ENCODE measurements around the gene PTPA. TPM values are rescaled to one million over a fixed set of nuclear protein-coding genes. Genes with fewer than 3 reads are reported as not detected.
A peak's percentile ranks its signal among the peaks of the same experiment; 100 is the strongest.

PTPA gene
- total and polyA plus RNA-seq, 9 of the 15 experiments (the other 6 are each of a cell fraction or from before 2014, with no cell fraction given): 1.7 to 121 (median 72.6) TPM

DNA sequence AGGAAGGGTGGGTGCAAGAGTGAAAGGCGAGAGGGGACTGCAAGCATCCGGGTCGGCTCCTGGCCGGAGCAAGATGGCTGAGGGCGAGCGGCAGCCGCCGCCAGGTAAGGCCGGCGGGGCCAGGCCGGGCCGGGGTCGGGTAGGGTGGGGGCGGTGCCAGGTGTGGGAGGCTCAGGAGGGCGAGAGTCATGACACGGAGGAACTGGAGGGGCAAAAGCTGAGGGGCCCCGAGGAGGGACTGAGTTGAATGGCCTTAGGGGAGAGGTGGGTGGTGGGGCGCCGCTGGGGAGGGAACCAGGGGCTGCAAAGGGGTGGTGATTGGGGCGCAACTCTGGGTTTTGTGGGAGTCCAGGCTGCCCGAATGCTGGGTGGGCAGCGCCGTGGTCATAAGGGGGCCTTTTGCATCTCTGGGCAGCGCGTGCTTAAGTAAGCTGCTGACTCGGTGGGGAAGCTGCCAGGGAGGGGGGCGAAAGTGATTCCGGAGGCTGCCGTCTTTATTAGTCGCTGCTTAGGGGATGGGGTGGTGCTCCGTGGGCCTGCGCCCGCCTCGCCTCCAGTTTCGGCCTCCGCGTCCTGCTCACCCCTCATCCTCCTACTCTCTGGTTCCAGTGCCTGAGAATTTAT lies 425 bp downstream of the PTPA start (continued):
- TF ChIP-seq CBX3 (IDR thresholded peaks at IDR 0.05; ENCODE audit: borderline replicate concordance in 1 of 2, low read length in 2 of 2) (no peak), BRD4 (IDR thresholded peaks at IDR 0.05) (no peak), MTA1 (IDR thresholded peaks at IDR 0.05; ENCODE audit: borderline replicate concordance) (no peak), IRF2 (CRISPR knock-in tag; IDR thresholded peaks at IDR 0.05) (no peak), JUN (IDR thresholded peaks at IDR 0.05; ENCODE audit: borderline replicate concordance, low read depth, low read length) (no peak), JUN (CRISPR knock-in tag; IDR thresholded peaks at IDR 0.05; ENCODE audit: borderline replicate concordance) (0 out of 2 replicates have a peak, but pooled peaks have one; percentile 40), ETV5 (CRISPR knock-in tag; IDR thresholded peaks at IDR 0.05; ENCODE audit: low read depth) (no peak), MNT (conservative IDR thresholded peaks at IDR 0.05) (peak in 1 of 2 experiments; percentile 8; a peak in 1 of 4 replicates), CXXC5 (CRISPR knock-in tag; IDR thresholded peaks at IDR 0.05) (no peak), ZNF165 (CRISPR knock-in tag; IDR thresholded peaks at IDR 0.05; ENCODE audit: borderline replicate concordance) (no peak), PCBP1 (IDR thresholded peaks at IDR 0.05; ENCODE audit: low read depth, low read length, poor library complexity, severe bottlenecking) (peak; percentile 28), OTX1 (CRISPR knock-in tag; IDR thresholded peaks at IDR 0.05) (no peak), SREBF2 (CRISPR knock-in tag; IDR thresholded peaks at IDR 0.05) (0 out of 2 replicates have a peak, but pooled peaks have one; percentile 36), DMBX1 (CRISPR knock-in tag; IDR thresholded peaks at IDR 0.05; ENCODE audit: borderline replicate concordance) (no peak), ELF1 (tag; IDR thresholded peaks at IDR 0.05) (no peak), TBP (optimal IDR thresholded peaks at IDR 0.05; ENCODE audit: low read depth, low read length) (peak; percentile 70), TEAD4 (IDR thresholded peaks at IDR 0.05; ENCODE audit: low read length) (no peak), TEAD4 (CRISPR knock-in tag; IDR thresholded peaks at IDR 0.05; ENCODE audit: borderline replicate concordance) (peak; percentile 38; the same call in 1 of the 2 replicates), TRIM24 (IDR thresholded peaks at IDR 0.05) (no peak), ZNF584 (CRISPR knock-in tag; IDR thresholded peaks at IDR 0.05; ENCODE audit: low read depth) (0 out of 2 replicates have a peak, but pooled peaks have one; percentile 43), RBM15 (IDR thresholded peaks at IDR 0.05; ENCODE audit: insufficient read depth, low read length) (no peak), NFYB (IDR thresholded peaks at IDR 0.05; ENCODE audit: extremely low read depth, insufficient read length) (no peak), TSC22D4 (tag; IDR thresholded peaks at IDR 0.05) (no peak), ZNF384 (IDR thresholded peaks at IDR 0.05; ENCODE audit: low read depth, low read length) (no peak)
- TF ChIP-seq, protein P1, sequence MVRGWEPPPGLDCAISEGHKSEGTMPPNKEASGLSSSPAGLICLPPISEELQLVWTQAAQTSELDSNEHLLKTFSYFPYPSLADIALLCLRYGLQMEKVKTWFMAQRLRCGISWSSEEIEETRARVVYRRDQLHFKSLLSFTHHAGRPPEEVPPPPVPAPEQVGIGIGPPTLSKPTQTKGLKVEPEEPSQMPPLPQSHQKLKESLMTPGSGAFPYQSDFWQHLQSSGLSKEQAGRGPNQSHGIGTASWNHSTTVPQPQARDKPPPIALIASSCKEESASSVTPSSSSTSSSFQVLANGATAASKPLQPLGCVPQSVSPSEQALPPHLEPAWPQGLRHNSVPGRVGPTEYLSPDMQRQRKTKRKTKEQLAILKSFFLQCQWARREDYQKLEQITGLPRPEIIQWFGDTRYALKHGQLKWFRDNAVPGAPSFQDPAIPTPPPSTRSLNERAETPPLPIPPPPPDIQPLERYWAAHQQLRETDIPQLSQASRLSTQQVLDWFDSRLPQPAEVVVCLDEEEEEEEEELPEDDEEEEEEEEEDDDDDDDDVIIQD (CRISPR knock-in tag; IDR thresholded peaks at IDR 0.05): no peak
- TF ChIP-seq, protein P2, sequence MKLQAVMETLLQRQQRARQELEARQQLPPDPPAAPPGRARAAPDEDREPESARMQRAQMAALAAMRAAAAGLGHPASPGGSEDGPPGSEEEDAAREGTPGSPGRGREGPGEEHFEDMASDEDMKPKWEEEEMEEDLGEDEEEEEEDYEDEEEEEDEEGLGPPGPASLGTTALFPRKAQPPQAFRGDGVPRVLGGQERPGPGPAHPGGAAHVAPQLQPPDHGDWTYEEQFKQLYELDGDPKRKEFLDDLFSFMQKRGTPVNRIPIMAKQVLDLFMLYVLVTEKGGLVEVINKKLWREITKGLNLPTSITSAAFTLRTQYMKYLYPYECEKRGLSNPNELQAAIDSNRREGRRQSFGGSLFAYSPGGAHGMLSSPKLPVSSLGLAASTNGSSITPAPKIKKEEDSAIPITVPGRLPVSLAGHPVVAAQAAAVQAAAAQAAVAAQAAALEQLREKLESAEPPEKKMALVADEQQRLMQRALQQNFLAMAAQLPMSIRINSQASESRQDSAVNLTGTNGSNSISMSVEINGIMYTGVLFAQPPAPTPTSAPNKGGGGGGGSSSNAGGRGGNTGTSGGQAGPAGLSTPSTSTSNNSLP (IDR thresholded peaks at IDR 0.05; ENCODE audit: borderline replicate concordance, low read depth, low read length): no peak
